Fibroblast of lung (primary cell): ENCODE results near the gene HSPB8.

Experiments used
- EZH2 ChIP-seq: IDR thresholded peaks from 2 replicates; pipeline ENCODE4 v1.5.1; 2012; ENCODE audit warnings: low read length, control low read depth, mild to moderate bottlenecking; ENCODE audit errors: missing control alignments
- TF ChIP-seq, protein P1 (sequence below), 2 donors: IDR thresholded peaks in 1 of 2; conservative IDR thresholded peaks in 1 of 2; 1 replicate in 1 of 2; 2 replicates in 1 of 2; pipeline ENCODE4 v1.5.1; 2011 to 2012; ENCODE audit warnings: low read length in 2 of 2, control low read depth in 1 of 2, inconsistent platforms in 1 of 2, low read depth in 1 of 2, mild to moderate bottlenecking in 1 of 2

DNA sequence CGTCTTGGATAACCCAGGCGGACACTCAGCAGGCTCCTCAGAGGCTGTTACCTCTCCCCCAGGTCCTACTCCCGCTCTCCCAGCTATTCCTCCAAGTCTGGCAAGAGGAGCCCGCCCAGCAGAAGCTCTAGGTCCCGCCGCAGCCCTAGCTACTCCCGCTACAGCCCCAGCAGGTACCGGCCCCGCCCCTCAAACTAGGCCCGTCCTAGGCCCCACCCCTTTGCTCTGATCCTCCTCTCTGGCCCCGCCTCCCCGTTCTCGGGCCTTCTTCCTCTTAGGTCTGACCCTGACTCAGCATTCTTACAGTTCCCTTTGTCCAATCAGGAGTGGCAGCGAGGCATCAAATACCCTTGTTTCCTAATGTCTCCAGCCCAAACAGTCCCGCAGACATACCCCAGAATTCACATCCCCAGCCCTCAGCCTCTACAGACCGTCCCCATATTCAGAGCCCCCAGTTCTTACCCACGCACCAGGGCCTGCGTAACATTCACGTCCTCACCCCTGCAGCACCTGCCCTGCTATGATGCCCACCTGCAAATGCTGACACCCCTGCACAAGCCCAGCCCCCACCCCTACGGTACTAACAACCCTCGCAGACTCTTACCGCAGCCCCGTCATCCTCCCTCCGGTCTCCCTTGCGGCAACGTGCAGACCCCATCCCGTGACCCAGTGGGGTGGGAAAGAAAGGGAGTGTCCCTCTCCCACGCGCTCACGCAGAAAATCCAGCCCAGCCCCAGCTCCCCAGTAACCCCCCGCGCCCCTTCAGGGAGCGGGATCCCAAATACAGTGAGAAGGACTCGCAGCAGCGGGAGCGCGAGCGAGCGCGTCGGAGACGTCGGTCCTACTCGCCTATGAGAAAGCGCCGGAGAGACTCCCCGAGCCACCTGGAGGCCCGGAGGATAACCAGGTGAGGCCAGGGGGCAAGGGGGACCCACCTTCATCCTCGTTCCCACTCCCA is 25.0 kb upstream of the HSPB8 start:
- TF ChIP-seq, protein P1, sequence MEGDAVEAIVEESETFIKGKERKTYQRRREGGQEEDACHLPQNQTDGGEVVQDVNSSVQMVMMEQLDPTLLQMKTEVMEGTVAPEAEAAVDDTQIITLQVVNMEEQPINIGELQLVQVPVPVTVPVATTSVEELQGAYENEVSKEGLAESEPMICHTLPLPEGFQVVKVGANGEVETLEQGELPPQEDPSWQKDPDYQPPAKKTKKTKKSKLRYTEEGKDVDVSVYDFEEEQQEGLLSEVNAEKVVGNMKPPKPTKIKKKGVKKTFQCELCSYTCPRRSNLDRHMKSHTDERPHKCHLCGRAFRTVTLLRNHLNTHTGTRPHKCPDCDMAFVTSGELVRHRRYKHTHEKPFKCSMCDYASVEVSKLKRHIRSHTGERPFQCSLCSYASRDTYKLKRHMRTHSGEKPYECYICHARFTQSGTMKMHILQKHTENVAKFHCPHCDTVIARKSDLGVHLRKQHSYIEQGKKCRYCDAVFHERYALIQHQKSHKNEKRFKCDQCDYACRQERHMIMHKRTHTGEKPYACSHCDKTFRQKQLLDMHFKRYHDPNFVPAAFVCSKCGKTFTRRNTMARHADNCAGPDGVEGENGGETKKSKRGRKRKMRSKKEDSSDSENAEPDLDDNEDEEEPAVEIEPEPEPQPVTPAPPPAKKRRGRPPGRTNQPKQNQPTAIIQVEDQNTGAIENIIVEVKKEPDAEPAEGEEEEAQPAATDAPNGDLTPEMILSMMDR (conservative IDR thresholded peaks at IDR 0.05 in 1 of 2, IDR thresholded peaks at IDR 0.05 in 1 of 2; ENCODE audit: low read depth in 1 of 2, low read length in 2 of 2) = no peak
- no peak for TF ChIP-seq EZH2
